Spleen (tissue), 11 donors: ENCODE measurements around the gene TMEM167B. TPM values are rescaled to one million over a fixed set of nuclear protein-coding genes. Genes with fewer than 3 reads are reported as not detected.
A peak's percentile ranks its signal among the peaks of the same experiment; 100 is the strongest.

Experiments
- DNase-seq: peaks from one replicate; pipeline ENCODE4 v3.0.0-alpha.2; 2020
- H3K27ac ChIP-seq, 8 donors: fragments of 200-600 bp; sonication (generic) in 7 of 8; 1 replicate in 4 of 8; 2 replicates in 4 of 8; pipeline versions ENCODE4 v1.5.0 to v1.8.0; 2016 to 2021; ENCODE audit warnings: inconsistent platforms in 4 of 8, mild to moderate bottlenecking in 4 of 8, moderate library complexity in 1 of 8
- H3K27me3 ChIP-seq, 7 donors: fragments of 200-600 bp; sonication (generic) in 6 of 7; replicated peaks in 1 of 7; 1 replicate in 4 of 7; 2 replicates in 3 of 7; pipeline versions ENCODE4 v1.5.0 to v1.8.0; 2016 to 2021; ENCODE audit warnings: inconsistent platforms in 3 of 7, mild to moderate bottlenecking in 1 of 7
- H3K36me3 ChIP-seq, 6 donors: fragments of 200-600 bp; sonication (generic) in 5 of 6; 1 replicate in 4 of 6; 2 replicates in 2 of 6; pipeline versions ENCODE4 v1.5.0 to v1.8.0; 2016 to 2021; ENCODE audit warnings: inconsistent platforms in 2 of 6
- H3K4me1 ChIP-seq, 6 donors: fragments of 200-600 bp; sonication (generic) in 5 of 6; 1 replicate in 3 of 6; 2 replicates in 3 of 6; pipeline versions ENCODE4 v1.5.0 to v1.8.0; 2016 to 2021; ENCODE audit warnings: inconsistent platforms in 3 of 6
- H3K4me3 ChIP-seq, 8 donors: fragments of 200-600 bp; sonication (generic) in 7 of 8; 1 replicate in 4 of 8; 2 replicates in 4 of 8; pipeline versions ENCODE4 v1.5.0 to v1.8.0; 2016 to 2021; ENCODE audit warnings: inconsistent platforms in 4 of 8, mild to moderate bottlenecking in 4 of 8, moderate library complexity in 2 of 8
- H3K9me3 ChIP-seq, 8 donors: fragments of 200-600 bp; sonication (generic) in 7 of 8; 1 replicate in 4 of 8; 2 replicates in 4 of 8; pipeline versions ENCODE4 v1.5.0 to v1.8.0; 2016 to 2021; ENCODE audit warnings: inconsistent platforms in 4 of 8
- CTCF ChIP-seq, 11 experiments: fragments of 200-600 bp in 7 of 11; fragments of 450-650 bp in 4 of 11; sonication (generic) in 4 of 11; IDR thresholded peaks in 8 of 11; conservative IDR thresholded peaks in 3 of 11; 1 replicate in 7 of 11; 2 replicates in 4 of 11; pipeline versions ENCODE4 v1.4.0 to v1.8.0; 2016 to 2021; ENCODE audit warnings: antibody characterized with exemption in 11 of 11, inconsistent platforms in 4 of 11, mild to moderate bottlenecking in 1 of 11
- POLR2A ChIP-seq, 3 donors: fragments of 450-650 bp; IDR thresholded peaks; one replicate each; pipeline ENCODE4 v1.5.1; 2017; ENCODE audit warnings: antibody characterized with exemption in 3 of 3, mild to moderate bottlenecking in 1 of 3
- POLR2AphosphoS5 ChIP-seq, 3 donors: sonication (generic); formaldehyde crosslinking; IDR thresholded peaks; one replicate each; pipeline ENCODE4 v1.5.1; 2017; ENCODE audit warnings: antibody characterized with exemption in 3 of 3
- WGBS, 5 donors: extraction: QIAGEN DNeasy Blood & Tissue Kit in 3 of 5; methylation state at CpG; one replicate each; pipeline versions ENCODE4 v1.1.5 to v1.1.7; 2013 to 2018; 5-methylcytosine and 5-hydroxymethylcytosine counted together
- intact Hi-C: fragments of 100-400 bp; cut with DNase I; formaldehyde crosslinking; loops from one replicate; pipeline ENCODE4 v1.15.0; 2023; ENCODE audit warnings: low total_unique reads
- polyA plus RNA-seq, 3 donors: library from polyadenylated mRNA; stranded (reverse); fragments of 200-250 nt; gene quantifications; one replicate each; pipeline ENCODE4 v1.2.1, GENCODE V29; 2013
- total RNA-seq, 7 donors: library from RNA; depleted of rRNA in 3 of 7; stranded (reverse); fragments of >200 nt in 3 of 7; fragmentation: NEBNext Ultra II Directional in 4 of 7; extraction: Animal tissue kit (Norgen Biotek cat#: 25700) in 4 of 7; gene quantifications; one replicate each; pipeline versions ENCODE4 v1.1.0 to v1.2.1, GENCODE V29; 2016 to 2021
- donor health status: healthy with polysubstance abuse.
- donor health status: DM: no; HTN: no; CAD: no; lungs with moderate emphysema.
- donor health status: DM: no; HTN: no; CAD: no.
- donor health status: Bipolar disorder and iron deficiency.
- donor health status: healthy.
- donor health status: DM: no; HTN: no; CAD: no.
- donor health status: DM: yes; HTN: yes; CAD: no.

The TMEM167B gene
- total and polyA plus RNA-seq, 10 donors: 19.1 to 48.2 (median 31.4) TPM

- H3K4me3 ChIP-seq: no peak overlapping the region
- peaks cover 4 to 92% (median 42%) of the 10 kb centered on the region in 6 donors for H3K36me3 ChIP-seq
- no peak for TF ChIP-seq POLR2AphosphoS5 (IDR thresholded peaks at IDR 0.05)
- no peak for TF ChIP-seq CTCF (IDR thresholded peaks at IDR 0.05 in 8 of 11, conservative IDR thresholded peaks at IDR 0.05 in 3 of 11)
- no peak for TF ChIP-seq POLR2A (IDR thresholded peaks at IDR 0.05)
- H3K27me3 ChIP-seq: no peaks in the 10 kb centered on the region
- H3K27ac ChIP-seq: no peak overlapping the region
- H3K4me1 ChIP-seq: peaks cover 0 to 29% (median 2%) of the 10 kb centered on the region in 6 donors
- WGBS, 5 donors: 85 to 97% (median 93%) methylated on average over 1 of the region's 1 CpG
- DNase-seq: no peak
- H3K9me3 ChIP-seq: no peaks in the 10 kb centered on the region
- intact Hi-C loops: no loop called here
These were observed 21.3 kb upstream of the TMEM167B start for GRCh38 chr1:109069294-109069693.

- H3K4me1 ChIP-seq: peaks cover 10 to 41% (median 20%) of the 10 kb centered on the region in 6 donors
- WGBS, 5 donors: 4 to 5% (median 5%) methylated on average over 39 of the region's 39 CpGs
- H3K27ac ChIP-seq: peak within 1 kb of the TSS; percentile 87 to 96 (median 93)
- no peaks in the 10 kb centered on the region for H3K9me3 ChIP-seq
- H3K4me3 ChIP-seq: peak within 1 kb of the TSS; percentile 54 to 90 (median 63)
- H3K27me3 ChIP-seq: no peaks in the 10 kb centered on the region
- intact Hi-C loops: no loop called here
- H3K36me3 ChIP-seq: peaks cover 0 to 28% (median 8%) of the 10 kb centered on the region in 6 donors
- peak; percentile 100 for DNase-seq
- TF ChIP-seq POLR2AphosphoS5 (IDR thresholded peaks at IDR 0.05): peak; percentile 99 to 100 (median 99)
- TF ChIP-seq CTCF (IDR thresholded peaks at IDR 0.05 in 8 of 11, conservative IDR thresholded peaks at IDR 0.05 in 3 of 11): peak in 10 of 11 experiments; percentile 21 to 68 (median 51)
- peak in 2 of 3 donors; percentile 35 to 79 for TF ChIP-seq POLR2A (IDR thresholded peaks at IDR 0.05)
These were observed 14.8 kb upstream of the TMEM167B start, which contains the start of gene TAF13 for GRCh38 chr1:109075531-109076490. TSS of gene TAF13 (minus strand) at chr1:109076003. CDS start at chr1:109075947, 56 bp downstream.

DNA sequence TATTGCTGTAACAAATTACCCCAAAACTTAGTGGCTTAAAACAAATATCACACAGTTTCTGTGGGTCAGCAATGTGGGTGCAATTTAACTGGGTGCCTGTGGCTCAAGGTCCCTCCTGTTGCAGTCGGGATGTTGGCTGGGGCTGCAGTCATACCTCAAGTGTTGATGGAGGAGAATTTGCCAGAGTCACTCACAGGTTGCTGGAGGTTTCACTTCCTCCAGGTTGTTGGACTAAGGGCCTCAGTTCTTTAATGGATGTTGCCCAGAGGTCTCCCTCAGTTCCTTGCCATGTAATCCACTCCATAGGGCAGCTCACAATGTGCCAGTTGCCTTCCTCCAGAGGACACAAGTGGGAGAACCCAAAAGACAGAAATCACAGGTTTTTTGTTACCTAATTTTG lies 12.2 kb upstream of the TMEM167B start:
- peaks cover 0 to 6% (median 3%) of the 10 kb centered on the region in 6 donors for H3K36me3 ChIP-seq
- TF ChIP-seq POLR2AphosphoS5 (IDR thresholded peaks at IDR 0.05) (no peak), CTCF (IDR thresholded peaks at IDR 0.05 in 8 of 11, conservative IDR thresholded peaks at IDR 0.05 in 3 of 11) (no peak), POLR2A (IDR thresholded peaks at IDR 0.05) (no peak)
- no peak for DNase-seq
- no peaks in the 10 kb centered on the region for H3K27me3 ChIP-seq
- peaks cover 10 to 29% (median 18%) of the 10 kb centered on the region in 6 donors for H3K4me1 ChIP-seq
- intact Hi-C loops: no loop called here
- H3K27ac ChIP-seq: no peak overlapping the region
- WGBS, 5 donors: 67 to 88% (median 76%) methylated on average over 1 of the region's 1 CpG
- no peak overlapping the region for H3K4me3 ChIP-seq
- H3K9me3 ChIP-seq: no peaks in the 10 kb centered on the region

DNA sequence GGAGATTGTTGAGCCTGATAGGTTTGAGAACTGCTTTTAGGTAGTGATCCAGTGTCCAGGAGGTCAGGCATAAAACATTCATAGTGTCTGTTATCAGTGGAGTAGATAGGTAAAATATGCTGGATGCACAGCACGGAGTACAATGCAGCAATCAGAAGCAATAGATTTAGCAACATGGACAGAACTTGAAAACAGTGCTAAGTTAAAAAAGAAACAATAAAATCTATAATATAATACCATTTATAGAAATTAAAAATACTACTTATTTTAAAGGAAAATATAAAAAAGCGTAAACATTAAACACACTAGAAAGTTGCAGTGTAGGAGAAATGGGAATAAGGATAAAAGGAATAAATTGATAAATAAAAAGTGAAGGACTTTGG lies 11.3 kb upstream of the TMEM167B start:
- H3K4me1 ChIP-seq: peaks cover 10 to 29% (median 18%) of the 10 kb centered on the region in 6 donors
- no peaks in the 10 kb centered on the region for H3K27me3 ChIP-seq
- WGBS, 5 donors: 94 to 100% (median 97%) methylated on average over 2 of the region's 2 CpGs
- DNase-seq: no peak
- no peak for TF ChIP-seq CTCF (IDR thresholded peaks at IDR 0.05 in 8 of 11, conservative IDR thresholded peaks at IDR 0.05 in 3 of 11)
- TF ChIP-seq POLR2A (IDR thresholded peaks at IDR 0.05): no peak
- TF ChIP-seq POLR2AphosphoS5 (IDR thresholded peaks at IDR 0.05): no peak
- no peak overlapping the region for H3K4me3 ChIP-seq
- intact Hi-C loops: no loop called here
- H3K9me3 ChIP-seq: no peaks in the 10 kb centered on the region
- peak overlapping the region in 7 of 8 donors; percentile 52 to 79 (median 69) for H3K27ac ChIP-seq
- H3K36me3 ChIP-seq: no peaks in the 10 kb centered on the region
